A673 (cell line): ENCODE results near the gene PDLIM4. TPM values are rescaled to one million over a fixed set of nuclear protein-coding genes. Genes with fewer than 3 reads are reported as not detected.

Experiments used
- BruUV-seq: library from RNA; stranded (reverse); fragments of 400-500 nt; replicated peaks from 2 replicates; lab custom pipeline; 2021; lab: Mats Ljungman, UMichigan
- CTCF ChIA-PET: fragments of 300-600 bp; sonication (Branson Sonifier 250); formaldehyde crosslinking; loops from one replicate; lab custom pipeline; 2022; ENCODE audit warnings: antibody characterized with exemption; lab: Charles Lee
- POLR2A ChIA-PET: fragments of 300-600 bp; sonication (Branson Sonifier 250); formaldehyde crosslinking; loops from one replicate; lab custom pipeline; 2022; ENCODE audit warnings: antibody characterized with exemption; ENCODE audit not compliant: low non-redundant PET; lab: Charles Lee
- DNase-seq: peaks from one replicate; pipeline ENCODE4 v3.0.0-alpha.2; 2015; ENCODE audit warnings: low spot score
- H3K27ac ChIP-seq: fragments of 200-600 bp; sonication (generic); 2 replicates; pipeline ENCODE4 v1.5.1; 2016; ENCODE audit warnings: mixed run types, low read depth, mild to moderate bottlenecking, mixed read lengths, antibody characterized with exemption, low read length; ENCODE audit not compliant: poor library complexity, severe bottlenecking
- H3K27me3 ChIP-seq: fragments of 200-600 bp; sonication (generic); replicated peaks from 2 replicates; pipeline ENCODE4 v1.6.1; 2017; ENCODE audit warnings: mixed run types, low read depth, mild to moderate bottlenecking, mixed read lengths, antibody characterized with exemption, low read length; ENCODE audit not compliant: insufficient read depth, poor library complexity
- H3K36me3 ChIP-seq: fragments of 200-600 bp; sonication (generic); 2 replicates; pipeline ENCODE4 v1.6.1; 2016; ENCODE audit warnings: mixed run types, mild to moderate bottlenecking, mixed read lengths, antibody characterized with exemption, low read length; ENCODE audit not compliant: insufficient read depth, poor library complexity, severe bottlenecking
- H3K4me1 ChIP-seq: fragments of 200-600 bp; sonication (generic); 2 replicates; pipeline ENCODE4 v1.6.1; 2017; ENCODE audit warnings: mixed run types, mild to moderate bottlenecking, mixed read lengths, antibody characterized with exemption, low read length; ENCODE audit not compliant: insufficient read depth, poor library complexity, severe bottlenecking
- H3K4me3 ChIP-seq: fragments of 200-600 bp; sonication (generic); 2 replicates; pipeline ENCODE4 v1.5.1; 2016; ENCODE audit warnings: low read depth, mixed run types, mild to moderate bottlenecking, mixed read lengths, low read length; ENCODE audit not compliant: poor library complexity, severe bottlenecking
- H3K9me3 ChIP-seq: fragments of 200-600 bp; sonication (generic); 2 replicates; pipeline ENCODE4 v1.6.1; 2016; ENCODE audit warnings: mixed run types, low read depth, mild to moderate bottlenecking, mixed read lengths, antibody characterized with exemption, low read length; ENCODE audit not compliant: poor library complexity, severe bottlenecking
- EZH2 ChIP-seq: fragments of 200-600 bp; sonication (generic); IDR thresholded peaks from 2 replicates; pipeline ENCODE4 v1.6.1; 2017; ENCODE audit warnings: borderline replicate concordance, low read depth, mild to moderate bottlenecking, mixed read lengths, antibody characterized with exemption, low read length; ENCODE audit not compliant: poor library complexity, severe bottlenecking
- intact Hi-C: fragments of 100-400 bp; cut with micrococcal nuclease; formaldehyde crosslinking; loops from one replicate; pipeline ENCODE4 v1.10.0; 2022; ENCODE audit not compliant: unreplicated experiment
- total RNA-seq: library from RNA; stranded (reverse); gene quantifications from 2 replicates; pipeline ENCODE4 v1.2.3, GENCODE V29; 2021
- TF ChIP-seq, protein P1 (sequence below): fragments of 300-800, 200-600 bp; sonication (generic); conservative IDR thresholded peaks from 2 replicates; pipeline ENCODE4 v1.5.1; 2017; ENCODE audit warnings: low read depth, mild to moderate bottlenecking, antibody characterized with exemption, low read length, moderate library complexity, mixed read lengths

PDLIM4 gene
- total RNA-seq, 1 experiment from 2014 or later = 6.0 TPM

- H3K4me1 ChIP-seq = peaks cover 5% of the 10 kb centered on the region
Observed at GRCh38 chr5:132265336-132266030, 8.0 kb downstream of the PDLIM4 start.

DNA sequence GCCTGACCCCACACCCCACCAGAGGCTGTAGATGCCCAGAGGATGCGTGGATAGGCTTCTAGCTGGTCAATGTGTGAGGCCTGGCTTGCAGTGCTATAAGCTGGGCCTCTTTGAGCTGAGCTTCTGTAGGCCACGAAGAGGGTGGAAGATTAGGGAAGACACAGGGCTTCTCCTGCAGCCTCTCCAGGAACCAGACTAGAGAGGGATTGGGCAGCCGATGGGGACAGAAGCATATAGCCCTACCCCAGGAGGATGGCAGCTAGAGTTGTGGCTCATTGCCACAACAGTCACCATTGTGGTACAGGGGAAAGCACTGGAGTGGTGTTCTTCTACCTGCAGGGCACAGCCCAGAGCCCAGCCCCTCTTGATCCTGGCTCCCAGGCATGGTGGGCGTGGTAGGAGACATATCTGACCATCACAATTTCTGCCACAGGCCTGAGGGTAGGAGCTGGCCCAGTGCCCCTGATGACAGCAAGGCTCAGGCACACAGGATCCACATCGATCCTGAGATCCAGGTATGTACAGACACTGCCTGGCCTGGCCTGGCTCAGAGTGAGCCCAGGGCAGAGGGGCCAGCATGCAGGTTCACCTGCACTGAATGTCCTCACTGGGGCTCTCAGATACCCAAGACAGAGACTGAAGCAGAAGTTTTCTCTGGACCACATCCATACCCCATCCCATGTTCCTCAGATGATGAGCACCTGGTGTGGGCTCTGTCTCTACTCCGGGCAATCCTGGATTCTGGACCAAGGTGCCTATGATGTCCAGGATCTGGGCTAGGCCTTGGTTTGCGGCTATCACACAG lies 8.7 kb downstream of the PDLIM4 start:
- Histone ChIP-seq H3K27ac (no peak overlapping the region), H3K36me3 (no peaks in the 10 kb centered on the region), H3K9me3 (no peaks in the 10 kb centered on the region), H3K4me1 (no peaks in the 10 kb centered on the region), H3K4me3 (no peak overlapping the region), H3K27me3 (no peaks in the 10 kb centered on the region)
- ChIA-PET POLR2A (no interaction called here), CTCF (no interaction called here)
- intact Hi-C loops = no loop called here
- no TSS peak for BruUV-seq
- DNase-seq = no peak
- TF ChIP-seq EZH2 = no peak
- TF ChIP-seq, protein P1, sequence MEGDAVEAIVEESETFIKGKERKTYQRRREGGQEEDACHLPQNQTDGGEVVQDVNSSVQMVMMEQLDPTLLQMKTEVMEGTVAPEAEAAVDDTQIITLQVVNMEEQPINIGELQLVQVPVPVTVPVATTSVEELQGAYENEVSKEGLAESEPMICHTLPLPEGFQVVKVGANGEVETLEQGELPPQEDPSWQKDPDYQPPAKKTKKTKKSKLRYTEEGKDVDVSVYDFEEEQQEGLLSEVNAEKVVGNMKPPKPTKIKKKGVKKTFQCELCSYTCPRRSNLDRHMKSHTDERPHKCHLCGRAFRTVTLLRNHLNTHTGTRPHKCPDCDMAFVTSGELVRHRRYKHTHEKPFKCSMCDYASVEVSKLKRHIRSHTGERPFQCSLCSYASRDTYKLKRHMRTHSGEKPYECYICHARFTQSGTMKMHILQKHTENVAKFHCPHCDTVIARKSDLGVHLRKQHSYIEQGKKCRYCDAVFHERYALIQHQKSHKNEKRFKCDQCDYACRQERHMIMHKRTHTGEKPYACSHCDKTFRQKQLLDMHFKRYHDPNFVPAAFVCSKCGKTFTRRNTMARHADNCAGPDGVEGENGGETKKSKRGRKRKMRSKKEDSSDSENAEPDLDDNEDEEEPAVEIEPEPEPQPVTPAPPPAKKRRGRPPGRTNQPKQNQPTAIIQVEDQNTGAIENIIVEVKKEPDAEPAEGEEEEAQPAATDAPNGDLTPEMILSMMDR = no peak

More at GRCh38 chr5:132265336-132266030, 8.0 kb downstream of the PDLIM4 start:
- Histone ChIP-seq H3K4me3 (no peak overlapping the region), H3K9me3 (no peaks in the 10 kb centered on the region), H3K27me3 (no peaks in the 10 kb centered on the region), H3K36me3 (no peaks in the 10 kb centered on the region), H3K27ac (no peak overlapping the region)
- CTCF ChIA-PET = no interaction called here
- POLR2A ChIA-PET = no interaction called here
- intact Hi-C loops = no loop called here
- TF ChIP-seq EZH2 = no peak
- TF ChIP-seq, protein P1 = no peak
- peak; percentile 38 for DNase-seq
- no TSS peak for BruUV-seq

GRCh38 chr5:132266836-132267160 lies 9.3 kb downstream of the PDLIM4 start:
- ChIA-PET POLR2A (no interaction called here), CTCF (no interaction called here)
- Histone ChIP-seq H3K9me3 (no peaks in the 10 kb centered on the region), H3K27me3 (no peaks in the 10 kb centered on the region), H3K27ac (no peak overlapping the region), H3K36me3 (no peaks in the 10 kb centered on the region), H3K4me1 (no peaks in the 10 kb centered on the region), H3K4me3 (no peak overlapping the region)
- DNase-seq = no peak
- no peak for TF ChIP-seq EZH2
- TF ChIP-seq, protein P1 = no peak
- intact Hi-C loops = no loop called here
- BruUV-seq = no TSS peak
